ENCODE results near the gene CARHSP1. TPM values are rescaled to one million over a fixed set of nuclear protein-coding genes. Genes with fewer than 3 reads are reported as not detected.

Gene CARHSP1
- total RNA-seq, 4 donors from 2014 or later: 20.0 to 79.2 (median 67.4) TPM

GRCh38 chr16:8899709-8900317 is 31.0 kb upstream of the CARHSP1 start:
- intact Hi-C loops (cut with DNase I; ENCODE audit: low total_unique reads): no loop called here
- H3K9me3 ChIP-seq: no peaks in the 10 kb centered on the region

DNA sequence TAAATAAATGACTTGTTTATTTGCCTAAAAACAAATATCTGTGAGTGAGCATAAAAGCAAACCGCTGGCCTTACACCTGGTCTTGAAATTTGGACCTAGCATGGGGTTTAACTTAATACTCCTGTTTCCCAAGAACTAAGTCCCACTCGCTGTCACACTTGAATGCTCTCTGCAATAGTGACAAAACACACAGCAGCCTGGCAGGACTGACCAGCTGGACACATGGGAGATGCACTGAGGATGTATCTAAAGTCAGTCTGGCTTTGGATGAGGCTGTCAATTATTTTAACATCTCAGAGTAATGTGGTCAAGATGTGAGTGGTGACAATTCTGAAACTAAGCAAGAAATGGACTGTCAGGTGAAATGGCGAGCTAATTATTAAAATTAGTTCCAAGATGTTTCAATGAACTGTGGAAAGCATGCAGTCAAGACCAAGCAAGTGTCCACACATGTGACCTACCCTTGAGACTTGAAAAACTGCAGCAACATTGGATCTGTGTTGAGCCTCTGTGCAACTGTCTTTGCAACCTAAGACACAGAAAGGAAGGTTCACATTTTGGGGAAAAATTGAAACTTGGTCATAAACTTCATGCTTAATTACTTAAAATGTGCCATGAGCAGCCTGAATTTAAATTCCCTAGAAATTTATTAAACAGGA is 30.0 kb upstream of the CARHSP1 start:
- intact Hi-C loops (cut with DNase I; ENCODE audit: low total_unique reads): no loop called here
- Histone ChIP-seq H3K27ac (no peak overlapping the region), H3K9me3 (no peaks in the 10 kb centered on the region), H3K36me3 (no peaks in the 10 kb centered on the region), H3K27me3 (no peaks in the 10 kb centered on the region), H3K4me3 (no peak overlapping the region), H3K4me1 (no peaks in the 10 kb centered on the region)
- no peak for DNase-seq
- TF ChIP-seq POLR2A (IDR thresholded peaks at IDR 0.05): no peak
- no peak for TF ChIP-seq CTCF (IDR thresholded peaks at IDR 0.05)

More at GRCh38 chr16:8899709-8900317, 31.0 kb upstream of the CARHSP1 start:
- Histone ChIP-seq H3K36me3 (no peaks in the 10 kb centered on the region), H3K27me3 (no peaks in the 10 kb centered on the region), H3K4me1 (no peaks in the 10 kb centered on the region), H3K27ac (no peak overlapping the region), H3K4me3 (no peak overlapping the region)
- DNase-seq: no peak
- TF ChIP-seq POLR2A (IDR thresholded peaks at IDR 0.05) (no peak), CTCF (IDR thresholded peaks at IDR 0.05) (no peak)

DNA sequence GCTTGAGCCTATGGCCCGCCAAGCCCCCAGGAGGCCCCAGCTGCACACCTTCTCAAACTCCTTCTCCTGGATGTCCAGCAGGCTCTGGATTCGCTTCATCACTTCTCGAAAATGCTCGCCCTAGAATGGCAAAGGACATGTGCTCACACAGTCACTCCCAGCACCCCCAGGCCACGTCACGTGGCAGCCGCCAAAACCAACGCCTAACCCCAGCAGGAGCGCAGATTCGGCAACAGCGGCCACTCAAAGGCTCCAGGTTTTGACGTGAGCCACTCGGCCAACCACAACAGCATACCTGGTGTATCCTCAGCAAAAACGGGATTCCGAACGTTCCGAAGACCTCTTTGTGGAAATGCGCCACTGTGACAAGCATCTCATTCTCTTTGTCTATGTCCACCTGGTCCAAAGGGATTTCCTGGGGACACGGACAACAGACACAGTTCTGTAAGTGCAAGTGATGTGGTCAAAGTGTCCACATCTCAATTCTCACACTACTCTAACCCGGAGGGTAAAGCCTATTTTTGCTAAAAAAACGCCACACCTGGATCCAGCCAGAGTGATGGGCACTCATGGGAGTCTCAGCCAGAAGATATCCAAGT is 26.0 kb upstream of the CARHSP1 start:
- intact Hi-C loops (cut with DNase I; ENCODE audit: low total_unique reads): no loop called here
- H3K27ac ChIP-seq: no peak overlapping the region
- no peak overlapping the region for H3K4me3 ChIP-seq
- no peaks in the 10 kb centered on the region for H3K4me1 ChIP-seq
- no peaks in the 10 kb centered on the region for H3K36me3 ChIP-seq
- no peak for DNase-seq
- no peaks in the 10 kb centered on the region for H3K27me3 ChIP-seq
- TF ChIP-seq CTCF (IDR thresholded peaks at IDR 0.05): no peak
- no peak for TF ChIP-seq POLR2A (IDR thresholded peaks at IDR 0.05)
- no peaks in the 10 kb centered on the region for H3K9me3 ChIP-seq

DNA sequence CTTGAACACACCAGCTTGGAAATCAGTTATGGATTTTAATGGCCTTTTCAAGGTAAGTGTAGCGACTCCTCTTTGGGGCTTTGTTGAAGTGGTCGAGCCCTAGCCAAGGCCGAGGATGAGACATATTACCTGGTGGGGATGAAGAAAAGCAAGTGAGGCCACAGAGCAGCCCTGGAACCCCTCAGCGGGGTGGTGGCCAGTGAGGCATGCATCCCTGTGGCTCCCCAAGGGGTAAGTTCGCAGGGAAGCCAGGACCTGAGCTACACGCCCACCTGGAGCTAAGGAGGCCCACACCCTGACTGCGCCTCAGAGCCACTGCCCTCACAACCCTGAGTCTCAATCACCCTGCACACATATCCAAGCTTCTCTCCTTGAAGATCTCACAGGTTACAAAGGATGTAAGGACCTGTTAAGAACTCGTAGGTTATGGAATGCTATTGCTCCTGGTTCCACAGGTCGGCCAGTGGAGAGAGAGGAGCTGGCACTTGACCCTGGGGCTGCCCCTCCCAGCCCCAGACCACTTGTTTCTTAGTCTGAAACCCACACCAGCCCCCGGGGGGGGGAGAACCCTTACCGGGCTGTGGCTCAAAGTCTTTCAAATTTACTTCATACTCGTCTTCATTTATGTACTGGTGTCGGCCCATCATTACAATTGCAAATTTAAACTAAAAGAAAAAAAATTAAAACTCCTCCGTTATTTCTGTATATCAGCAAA is 25.3 kb upstream of the CARHSP1 start:
- Histone ChIP-seq H3K36me3 (no peaks in the 10 kb centered on the region), H3K9me3 (no peaks in the 10 kb centered on the region), H3K27ac (no peak overlapping the region), H3K27me3 (no peaks in the 10 kb centered on the region), H3K4me3 (no peak overlapping the region), H3K4me1 (no peaks in the 10 kb centered on the region)
- intact Hi-C loops (cut with DNase I; ENCODE audit: low total_unique reads): no loop called here
- DNase-seq: no peak
- no peak for TF ChIP-seq POLR2A (IDR thresholded peaks at IDR 0.05)
- TF ChIP-seq CTCF (IDR thresholded peaks at IDR 0.05): no peak

DNA sequence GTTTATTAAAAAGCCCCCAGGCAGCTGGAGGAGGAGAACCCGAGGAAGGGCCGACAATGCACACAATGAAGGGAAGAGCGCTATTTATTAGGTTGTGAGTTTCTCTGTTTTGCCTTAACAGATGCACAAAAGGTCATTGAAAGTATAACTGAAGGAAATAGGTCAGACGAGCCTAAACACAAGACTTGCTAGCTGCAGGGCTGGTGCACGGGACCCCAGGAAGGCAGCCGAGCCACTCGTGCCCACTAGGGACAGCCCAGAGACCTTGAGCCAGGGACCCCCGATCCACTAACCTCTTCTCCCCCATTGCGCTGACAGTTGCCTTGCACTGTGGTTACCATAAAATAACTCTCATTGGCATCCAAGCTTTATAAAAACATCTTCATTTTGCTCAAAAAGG is 24.6 kb upstream of the CARHSP1 start:
- TF ChIP-seq CTCF (IDR thresholded peaks at IDR 0.05) (no peak), POLR2A (IDR thresholded peaks at IDR 0.05) (no peak)
- Histone ChIP-seq H3K4me3 (no peak overlapping the region), H3K9me3 (no peaks in the 10 kb centered on the region), H3K27me3 (no peaks in the 10 kb centered on the region), H3K27ac (no peak overlapping the region), H3K36me3 (no peaks in the 10 kb centered on the region), H3K4me1 (no peaks in the 10 kb centered on the region)
- intact Hi-C loops (cut with DNase I; ENCODE audit: low total_unique reads): no loop called here
- DNase-seq: no peak

All from uterus (tissue), 4 donors.